Colonic mucosa (tissue), 4 donors: Measurements from ENCODE around the gene POC1A. TPM values are rescaled to one million over a fixed set of nuclear protein-coding genes. Genes with fewer than 3 reads are reported as not detected.
"Not testable (repeated sequence)": the region's sequence is repeated elsewhere in the genome, so short reads cannot be mapped to it uniquely, and the experiment has no call there.

Experiments used
- DNase-seq: peaks from one replicate; pipeline ENCODE4 v3.0.0-alpha.2; 2020
- H3K27ac ChIP-seq: fragments of 200-600 bp; one replicate; pipeline ENCODE4 v1.8.0; 2021
- H3K27me3 ChIP-seq: fragments of 200-600 bp; one replicate; pipeline ENCODE4 v1.8.0; 2021
- H3K36me3 ChIP-seq: fragments of 200-600 bp; one replicate; pipeline ENCODE4 v1.8.0; 2021
- H3K4me1 ChIP-seq: fragments of 200-600 bp; one replicate; pipeline ENCODE4 v1.8.0; 2021; ENCODE audit warnings: mild to moderate bottlenecking
- H3K4me3 ChIP-seq: fragments of 200-600 bp; one replicate; pipeline ENCODE4 v1.8.0; 2021
- H3K9ac ChIP-seq, 2 donors: one replicate each; pipeline ENCODE4 v1.7.0; 2013; ENCODE audit warnings: control low read depth in 2 of 2, low read depth in 2 of 2, low read length in 2 of 2
- H3K9me3 ChIP-seq: fragments of 200-600 bp; one replicate; pipeline ENCODE4 v1.8.0; 2021
- CTCF ChIP-seq: fragments of 200-600 bp; IDR thresholded peaks from one replicate; pipeline ENCODE4 v1.8.0; 2022; ENCODE audit warnings: antibody characterized with exemption, mild to moderate bottlenecking
- intact Hi-C: fragments of 100-400 bp; cut with DNase I; formaldehyde crosslinking; loops from one replicate; pipeline ENCODE4 v1.14.1; 2022
- total RNA-seq, 2 donors: library from RNA; stranded (reverse); fragmentation: NEBNext Ultra II Directional in 1 of 2; extraction: Animal tissue kit (Norgen Biotek cat#: 25700) in 1 of 2; gene quantifications; one replicate each; pipeline ENCODE4 v1.2.1, GENCODE V29; 2021
- donor health status: healthy.
- donor health status: DM: no; HTN: no; CAD: no.
- donor health status: DM: no; HTN: no; CAD: no.

POC1A gene
- total RNA-seq, 2 donors from 2014 or later = 7.6 to 33.7 TPM

- DNase-seq = no peak
- H3K9me3 ChIP-seq = no peaks in the 10 kb centered on the region
- H3K4me3 ChIP-seq = no peak overlapping the region
- no peak overlapping the region for H3K27ac ChIP-seq
- no peak overlapping the region for H3K9ac ChIP-seq
- intact Hi-C loops = no loop called here
- H3K4me1 ChIP-seq = no peaks in the 10 kb centered on the region
- H3K27me3 ChIP-seq = no peaks in the 10 kb centered on the region
- TF ChIP-seq CTCF = no peak
- H3K36me3 ChIP-seq = no peaks in the 10 kb centered on the region
These were observed 18.9 kb upstream of the POC1A start for GRCh38 chr3:52173101-52173500.

- Histone ChIP-seq H3K36me3 (no peaks in the 10 kb centered on the region), H3K4me3 (no peak overlapping the region), H3K27me3 (no peaks in the 10 kb centered on the region), H3K9ac (no peak overlapping the region), H3K4me1 (no peaks in the 10 kb centered on the region), H3K27ac (no peak overlapping the region), H3K9me3 (no peaks in the 10 kb centered on the region)
- DNase-seq = no peak
- no peak for TF ChIP-seq CTCF
- intact Hi-C loops = no loop called here
These were observed 18.1 kb upstream of the POC1A start for GRCh38 chr3:52172262-52172757.

- no peak overlapping the region for H3K9ac ChIP-seq
- H3K27me3 ChIP-seq = no peaks in the 10 kb centered on the region
- DNase-seq = no peak
- no peaks in the 10 kb centered on the region for H3K4me1 ChIP-seq
- no peak overlapping the region for H3K4me3 ChIP-seq
- no peak overlapping the region for H3K27ac ChIP-seq
- intact Hi-C loops = no loop called here
- no peaks in the 10 kb centered on the region for H3K9me3 ChIP-seq
- H3K36me3 ChIP-seq = no peaks in the 10 kb centered on the region
- no peak for TF ChIP-seq CTCF
These were observed 17.5 kb upstream of the POC1A start for GRCh38 chr3:52171514-52172261.

- H3K9me3 ChIP-seq, H3K4me3 ChIP-seq, DNase-seq, H3K36me3 ChIP-seq, H3K27me3 ChIP-seq, H3K4me1 ChIP-seq, H3K27ac ChIP-seq, intact Hi-C loops, H3K9ac ChIP-seq: not testable (repeated sequence)
These were observed 16.0 kb upstream of the POC1A start for GRCh38 chr3:52170217-52170616.

- Histone ChIP-seq H3K36me3 (no peaks in the 10 kb centered on the region), H3K27ac (no peak overlapping the region), H3K9ac (no peak overlapping the region), H3K4me3 (no peak overlapping the region), H3K9me3 (no peaks in the 10 kb centered on the region), H3K27me3 (no peaks in the 10 kb centered on the region), H3K4me1 (no peaks in the 10 kb centered on the region)
- TF ChIP-seq CTCF = no peak
- intact Hi-C loops = no loop called here
- no peak for DNase-seq
These were observed 13.0 kb upstream of the POC1A start for GRCh38 chr3:52167240-52167639.

GRCh38 chr3:52162250-52162872, 8.1 kb upstream of the POC1A start:
- Histone ChIP-seq H3K27me3 (no peaks in the 10 kb centered on the region), H3K4me1 (no peaks in the 10 kb centered on the region), H3K27ac (no peak overlapping the region), H3K9ac (no peak overlapping the region), H3K4me3 (no peak overlapping the region), H3K36me3 (no peaks in the 10 kb centered on the region), H3K9me3 (no peaks in the 10 kb centered on the region)
- intact Hi-C loops = no loop called here
- DNase-seq = no peak
- no peak for TF ChIP-seq CTCF
